GM23338 (cell line): Measurements from ENCODE around the gene KLK7.

Source experiments
- CREB1 ChIP-seq: fragments of 250-450 bp; sonication (Bioruptor Pico); IDR thresholded peaks from 2 replicates; pipeline ENCODE4 v1.5.0; 2020; ENCODE audit warnings: low read depth, mild to moderate bottlenecking, moderate library complexity
- EZH2 ChIP-seq: fragments of 200-600 bp; sonication (generic); IDR thresholded peaks from one replicate; pipeline ENCODE4 v1.8.0; 2017; ENCODE audit warnings: antibody characterized with exemption, mild to moderate bottlenecking, low read depth; ENCODE audit not compliant: unreplicated experiment
- EZH2phosphoT487 ChIP-seq: fragments of 200-600 bp; sonication (generic); IDR thresholded peaks from one replicate; pipeline ENCODE4 v1.8.1; 2018; ENCODE audit warnings: antibody characterized with exemption; ENCODE audit not compliant: unreplicated experiment
- JUNB ChIP-seq: IDR thresholded peaks from one replicate; pipeline ENCODE4 v1.6.1; 2016; ENCODE audit warnings: antibody characterized with exemption; ENCODE audit not compliant: unreplicated experiment
- POLR2AphosphoS5 ChIP-seq: IDR thresholded peaks from 2 replicates; pipeline ENCODE4 v1.6.1; 2016; ENCODE audit warnings: antibody characterized with exemption, low read depth
- STAT1 ChIP-seq: IDR thresholded peaks from one replicate; pipeline ENCODE4 v1.6.1; 2016; ENCODE audit warnings: antibody characterized with exemption; ENCODE audit not compliant: unreplicated experiment
- TF ChIP-seq, protein P1 (sequence below), 2 experiments: fragments of 200-600 bp in 1 of 2; sonication (generic) in 1 of 2; conservative IDR thresholded peaks; 2 replicates each; pipeline versions ENCODE4 v1.5.1 to v1.6.1; 2016 to 2017; ENCODE audit warnings: antibody characterized with exemption in 2 of 2, low read depth in 2 of 2, mild to moderate bottlenecking in 2 of 2, moderate library complexity in 1 of 2
- TF ChIP-seq, protein P2 (sequence below): IDR thresholded peaks from one replicate; pipeline ENCODE4 v1.6.1; 2018; ENCODE audit warnings: antibody characterized with exemption; ENCODE audit not compliant: unreplicated experiment

DNA sequence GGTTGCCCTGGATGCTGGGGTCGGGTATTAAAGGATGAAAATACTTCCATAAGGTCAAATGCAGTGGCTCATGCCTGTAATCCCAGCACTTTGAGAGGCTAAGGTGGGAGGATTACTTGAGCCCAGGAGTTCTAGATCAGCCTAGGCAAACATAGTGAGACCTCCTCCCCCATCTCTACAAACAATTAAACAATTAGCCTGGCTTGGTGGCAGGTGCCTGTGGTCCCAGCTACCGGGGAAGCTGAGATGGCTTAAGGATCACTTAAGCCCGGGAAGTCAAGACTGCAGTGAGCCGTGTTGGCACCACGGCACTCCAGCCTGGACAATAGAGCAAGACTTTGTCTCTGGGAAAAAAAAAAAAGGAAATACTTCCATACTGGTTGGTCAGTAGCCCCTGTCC, 41.2 kb upstream of the KLK7 start:
- TF ChIP-seq, protein P1, sequence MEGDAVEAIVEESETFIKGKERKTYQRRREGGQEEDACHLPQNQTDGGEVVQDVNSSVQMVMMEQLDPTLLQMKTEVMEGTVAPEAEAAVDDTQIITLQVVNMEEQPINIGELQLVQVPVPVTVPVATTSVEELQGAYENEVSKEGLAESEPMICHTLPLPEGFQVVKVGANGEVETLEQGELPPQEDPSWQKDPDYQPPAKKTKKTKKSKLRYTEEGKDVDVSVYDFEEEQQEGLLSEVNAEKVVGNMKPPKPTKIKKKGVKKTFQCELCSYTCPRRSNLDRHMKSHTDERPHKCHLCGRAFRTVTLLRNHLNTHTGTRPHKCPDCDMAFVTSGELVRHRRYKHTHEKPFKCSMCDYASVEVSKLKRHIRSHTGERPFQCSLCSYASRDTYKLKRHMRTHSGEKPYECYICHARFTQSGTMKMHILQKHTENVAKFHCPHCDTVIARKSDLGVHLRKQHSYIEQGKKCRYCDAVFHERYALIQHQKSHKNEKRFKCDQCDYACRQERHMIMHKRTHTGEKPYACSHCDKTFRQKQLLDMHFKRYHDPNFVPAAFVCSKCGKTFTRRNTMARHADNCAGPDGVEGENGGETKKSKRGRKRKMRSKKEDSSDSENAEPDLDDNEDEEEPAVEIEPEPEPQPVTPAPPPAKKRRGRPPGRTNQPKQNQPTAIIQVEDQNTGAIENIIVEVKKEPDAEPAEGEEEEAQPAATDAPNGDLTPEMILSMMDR (conservative IDR thresholded peaks at IDR 0.05; ENCODE audit: low read depth in 2 of 2) = no peak
- no peak for TF ChIP-seq EZH2phosphoT487
- no peak for TF ChIP-seq POLR2AphosphoS5
- TF ChIP-seq, protein P2, sequence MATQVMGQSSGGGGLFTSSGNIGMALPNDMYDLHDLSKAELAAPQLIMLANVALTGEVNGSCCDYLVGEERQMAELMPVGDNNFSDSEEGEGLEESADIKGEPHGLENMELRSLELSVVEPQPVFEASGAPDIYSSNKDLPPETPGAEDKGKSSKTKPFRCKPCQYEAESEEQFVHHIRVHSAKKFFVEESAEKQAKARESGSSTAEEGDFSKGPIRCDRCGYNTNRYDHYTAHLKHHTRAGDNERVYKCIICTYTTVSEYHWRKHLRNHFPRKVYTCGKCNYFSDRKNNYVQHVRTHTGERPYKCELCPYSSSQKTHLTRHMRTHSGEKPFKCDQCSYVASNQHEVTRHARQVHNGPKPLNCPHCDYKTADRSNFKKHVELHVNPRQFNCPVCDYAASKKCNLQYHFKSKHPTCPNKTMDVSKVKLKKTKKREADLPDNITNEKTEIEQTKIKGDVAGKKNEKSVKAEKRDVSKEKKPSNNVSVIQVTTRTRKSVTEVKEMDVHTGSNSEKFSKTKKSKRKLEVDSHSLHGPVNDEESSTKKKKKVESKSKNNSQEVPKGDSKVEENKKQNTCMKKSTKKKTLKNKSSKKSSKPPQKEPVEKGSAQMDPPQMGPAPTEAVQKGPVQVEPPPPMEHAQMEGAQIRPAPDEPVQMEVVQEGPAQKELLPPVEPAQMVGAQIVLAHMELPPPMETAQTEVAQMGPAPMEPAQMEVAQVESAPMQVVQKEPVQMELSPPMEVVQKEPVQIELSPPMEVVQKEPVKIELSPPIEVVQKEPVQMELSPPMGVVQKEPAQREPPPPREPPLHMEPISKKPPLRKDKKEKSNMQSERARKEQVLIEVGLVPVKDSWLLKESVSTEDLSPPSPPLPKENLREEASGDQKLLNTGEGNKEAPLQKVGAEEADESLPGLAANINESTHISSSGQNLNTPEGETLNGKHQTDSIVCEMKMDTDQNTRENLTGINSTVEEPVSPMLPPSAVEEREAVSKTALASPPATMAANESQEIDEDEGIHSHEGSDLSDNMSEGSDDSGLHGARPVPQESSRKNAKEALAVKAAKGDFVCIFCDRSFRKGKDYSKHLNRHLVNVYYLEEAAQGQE = no peak
- no peak for TF ChIP-seq EZH2
- TF ChIP-seq CREB1 (CRISPR knock-in tag) = no peak
- TF ChIP-seq STAT1 = no peak
- TF ChIP-seq JUNB = no peak
